GM12874 (cell line): ENCODE data around the gene SPHK2.

Source experiments
- TF ChIP-seq, protein P1 (sequence below): IDR thresholded peaks from 2 replicates; pipeline ENCODE4 v1.5.1; 2011; ENCODE audit warnings: low read depth, mild to moderate bottlenecking, control low read depth, low read length, moderate library complexity; ENCODE audit not compliant: insufficient read depth

Gene SPHK2

DNA sequence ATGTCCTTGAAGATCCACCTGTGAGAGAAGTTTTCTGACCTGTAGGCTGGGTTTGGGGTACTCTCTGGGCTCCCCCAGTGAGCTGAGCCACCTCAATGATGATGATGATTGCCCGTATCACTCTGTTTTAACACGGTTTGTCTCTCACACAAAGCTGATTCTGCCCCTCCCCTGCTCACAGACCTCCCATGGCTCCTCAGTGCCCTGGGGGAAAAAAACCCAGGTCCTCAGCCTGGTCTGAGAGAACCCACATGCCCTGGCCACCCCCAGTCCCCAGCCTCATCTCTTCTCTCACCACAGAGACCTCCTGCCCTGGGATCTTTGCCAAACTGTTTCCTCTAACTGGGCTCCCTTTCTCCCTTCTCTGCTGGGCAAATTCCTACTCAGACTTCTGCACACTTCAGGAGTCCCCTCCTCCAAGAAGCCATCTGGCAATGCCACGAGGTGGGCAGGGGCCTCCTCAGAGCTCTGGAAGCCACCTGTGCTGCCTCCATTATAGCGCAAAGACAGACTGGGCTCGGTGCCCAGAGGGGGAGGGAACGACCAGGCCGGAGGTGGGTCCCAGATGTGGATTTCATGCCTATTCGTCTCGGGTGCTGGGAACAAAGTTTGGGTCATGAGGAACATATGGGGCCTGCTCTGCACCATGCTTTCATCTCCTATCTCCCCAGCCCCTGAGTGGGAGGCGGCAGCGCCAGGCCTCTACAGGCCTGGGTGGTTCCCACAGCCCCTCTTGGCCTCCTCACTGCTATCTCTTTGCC is 35.2 kb downstream of the SPHK2 start:
- TF ChIP-seq, protein P1, sequence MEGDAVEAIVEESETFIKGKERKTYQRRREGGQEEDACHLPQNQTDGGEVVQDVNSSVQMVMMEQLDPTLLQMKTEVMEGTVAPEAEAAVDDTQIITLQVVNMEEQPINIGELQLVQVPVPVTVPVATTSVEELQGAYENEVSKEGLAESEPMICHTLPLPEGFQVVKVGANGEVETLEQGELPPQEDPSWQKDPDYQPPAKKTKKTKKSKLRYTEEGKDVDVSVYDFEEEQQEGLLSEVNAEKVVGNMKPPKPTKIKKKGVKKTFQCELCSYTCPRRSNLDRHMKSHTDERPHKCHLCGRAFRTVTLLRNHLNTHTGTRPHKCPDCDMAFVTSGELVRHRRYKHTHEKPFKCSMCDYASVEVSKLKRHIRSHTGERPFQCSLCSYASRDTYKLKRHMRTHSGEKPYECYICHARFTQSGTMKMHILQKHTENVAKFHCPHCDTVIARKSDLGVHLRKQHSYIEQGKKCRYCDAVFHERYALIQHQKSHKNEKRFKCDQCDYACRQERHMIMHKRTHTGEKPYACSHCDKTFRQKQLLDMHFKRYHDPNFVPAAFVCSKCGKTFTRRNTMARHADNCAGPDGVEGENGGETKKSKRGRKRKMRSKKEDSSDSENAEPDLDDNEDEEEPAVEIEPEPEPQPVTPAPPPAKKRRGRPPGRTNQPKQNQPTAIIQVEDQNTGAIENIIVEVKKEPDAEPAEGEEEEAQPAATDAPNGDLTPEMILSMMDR, result no peak

DNA sequence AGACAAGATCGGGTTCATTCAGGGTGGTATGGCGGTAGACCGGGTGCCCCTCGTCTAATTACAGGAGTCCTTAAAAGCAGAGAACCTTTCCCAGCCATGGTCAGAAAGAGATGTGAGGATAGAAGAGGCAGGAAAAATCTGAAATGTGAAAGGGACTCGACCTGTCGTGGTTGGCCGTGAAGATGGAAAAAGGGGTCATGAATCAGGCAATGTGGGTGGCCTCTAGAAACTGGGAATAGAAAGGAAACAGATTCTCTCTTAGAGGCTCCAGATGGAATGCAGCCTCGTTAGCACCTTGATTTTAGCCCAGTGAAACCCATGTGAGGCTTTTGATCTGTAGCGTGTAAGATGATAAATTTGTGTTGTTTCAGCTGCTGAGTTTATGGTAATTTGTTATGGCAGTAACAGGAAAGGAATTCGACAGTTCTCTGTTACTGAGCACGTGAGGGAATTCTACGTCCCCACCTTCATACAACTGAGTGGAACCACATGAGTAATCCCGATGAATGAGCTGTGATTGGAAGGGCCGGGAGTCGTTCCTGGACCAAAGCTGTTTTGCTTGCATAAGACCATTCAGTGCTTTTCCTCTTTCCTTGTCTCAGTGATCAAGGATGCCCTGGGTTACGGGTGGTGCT is 37.7 kb downstream of the SPHK2 start:
- TF ChIP-seq, protein P1, result no peak

DNA sequence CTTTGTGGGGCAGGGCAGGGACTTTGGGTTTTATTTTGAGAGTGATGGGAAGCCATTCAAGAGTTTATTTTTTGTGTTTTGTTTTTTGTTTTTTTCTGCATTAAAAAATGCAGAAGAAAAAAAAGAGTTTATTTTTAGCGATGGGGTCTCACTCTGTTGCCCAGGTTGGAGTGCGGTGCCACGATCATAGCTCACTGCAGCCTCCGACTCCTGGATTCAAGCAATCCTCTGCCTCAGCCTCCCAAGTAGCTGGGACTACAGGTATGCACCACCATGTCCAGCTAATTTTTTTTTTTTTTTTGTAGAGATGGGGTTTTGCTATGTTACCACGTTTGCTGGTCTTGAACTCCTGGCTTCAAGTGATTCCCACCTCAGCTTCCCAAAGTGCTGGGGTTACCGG is 39.2 kb downstream of the SPHK2 start:
- TF ChIP-seq, protein P1, result no peak

DNA sequence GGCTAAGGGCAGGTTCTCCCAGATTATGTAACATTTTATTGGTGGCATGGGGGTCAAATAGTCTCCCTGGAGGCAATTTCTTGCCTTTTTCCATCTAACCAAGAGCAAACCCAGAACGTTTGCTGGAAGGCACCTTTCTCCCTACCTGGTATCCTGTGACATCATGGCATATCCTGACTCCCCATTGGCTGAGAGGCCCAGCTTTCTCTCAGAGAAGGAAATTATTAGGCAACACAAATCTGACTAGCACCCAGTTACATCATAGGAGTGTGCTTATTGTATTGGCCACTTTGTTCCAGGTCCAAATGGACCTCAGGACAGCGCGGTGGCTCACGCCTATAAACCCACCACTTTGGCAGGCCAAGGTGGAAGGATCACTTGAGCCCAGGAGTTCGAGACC is 40.5 kb downstream of the SPHK2 start:
- TF ChIP-seq, protein P1, result no peak

DNA sequence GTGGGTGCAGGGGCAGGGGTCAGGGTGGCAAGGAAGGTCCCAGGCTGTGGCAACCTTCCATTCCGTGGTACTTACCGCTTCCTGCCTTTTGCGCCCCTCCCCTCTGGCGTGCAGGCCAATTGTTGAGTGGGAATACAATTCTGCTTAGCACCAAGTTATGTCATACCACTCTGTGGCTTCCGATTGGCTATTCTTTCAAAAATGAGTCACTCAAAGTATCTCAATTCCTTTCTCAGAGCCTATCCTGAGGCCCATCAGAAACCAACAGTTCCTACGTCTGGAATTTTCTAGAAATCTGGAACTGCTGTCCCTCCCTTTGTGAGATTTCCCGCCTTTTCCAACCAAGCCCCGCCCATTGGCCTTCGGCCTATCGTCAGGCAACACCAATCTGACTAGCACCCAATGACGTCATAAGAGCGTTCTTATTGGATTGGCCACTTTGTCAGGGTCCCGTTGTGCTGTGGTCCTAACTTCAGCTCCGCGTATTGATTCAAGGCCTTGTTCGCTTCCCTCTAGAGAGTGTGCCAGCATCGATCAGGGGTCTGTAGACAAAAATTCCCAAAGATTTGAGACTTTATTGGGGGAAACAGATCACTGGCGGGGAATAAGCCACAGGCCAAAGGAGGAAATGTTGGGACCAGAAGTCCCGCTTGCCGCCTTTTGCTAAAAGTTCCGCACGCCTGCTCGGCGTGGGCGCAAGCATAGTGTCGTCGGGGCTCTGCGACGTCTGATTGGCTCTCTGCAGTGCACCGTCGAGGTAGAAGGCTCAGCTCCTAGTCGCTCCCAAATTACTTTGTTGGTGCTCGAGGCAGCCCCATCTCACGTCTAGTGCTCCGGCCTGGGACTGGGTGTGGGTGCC is 41.8 kb downstream of the SPHK2 start:
- TF ChIP-seq, protein P1, result no peak

DNA sequence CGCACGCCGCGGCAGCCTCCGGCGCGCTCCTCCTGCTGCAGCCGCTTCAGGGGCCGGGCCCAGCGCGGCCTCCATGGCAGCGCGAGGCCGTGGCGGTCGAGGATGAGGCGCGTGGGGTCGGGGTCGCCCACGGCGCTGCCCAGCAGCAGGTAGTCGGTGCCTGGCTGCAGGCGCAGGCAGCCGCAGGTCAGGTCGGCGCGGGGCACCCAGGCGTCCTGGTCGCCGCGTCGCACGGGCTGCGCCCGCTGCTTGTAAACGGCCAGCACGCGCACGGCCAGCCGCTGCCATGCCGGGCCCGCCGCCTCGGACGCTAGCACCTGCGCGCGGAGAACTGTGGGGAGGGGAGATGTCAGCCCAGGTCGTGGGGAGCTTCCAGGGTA is 42.4 kb downstream of the SPHK2 start:
- TF ChIP-seq, protein P1, result no peak

DNA sequence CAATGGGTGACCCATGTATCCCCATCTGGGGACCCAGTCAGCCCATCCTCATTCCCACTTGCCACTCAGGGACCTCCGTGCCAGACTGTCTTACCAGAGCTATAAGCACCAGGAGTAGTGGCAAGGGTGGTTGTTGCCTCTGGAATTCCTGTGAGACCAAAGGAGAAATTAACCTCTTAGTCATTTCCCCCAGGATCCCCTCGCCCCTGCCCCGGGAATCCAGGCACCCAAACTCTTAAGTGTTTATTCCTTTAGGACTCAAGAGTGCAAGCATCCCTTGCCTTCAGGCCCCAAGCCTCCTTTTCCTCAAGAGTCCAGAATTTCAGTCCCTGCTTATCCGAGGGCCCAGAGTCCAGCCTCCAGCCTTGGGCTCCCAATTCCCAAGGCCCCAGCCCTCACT is 44.4 kb downstream of the SPHK2 start:
- TF ChIP-seq, protein P1, result no peak
